DMS79 treated with DMSO at 0.1 percent for 48 hours (cell line): Measurements from ENCODE around the gene EHD3.

Experiments
- DNase-seq: peaks from one replicate; lab custom pipeline; 2025; lab: John Stamatoyannopoulos, UW

The EHD3 gene

GRCh38 chr2:31237348-31238017 lies 3.5 kb downstream of the EHD3 start:
- DNase-seq = no peak

- DNase-seq = no peak
Measured at GRCh38 chr2:31238126-31238905, 4.4 kb downstream of the EHD3 start.

DNA sequence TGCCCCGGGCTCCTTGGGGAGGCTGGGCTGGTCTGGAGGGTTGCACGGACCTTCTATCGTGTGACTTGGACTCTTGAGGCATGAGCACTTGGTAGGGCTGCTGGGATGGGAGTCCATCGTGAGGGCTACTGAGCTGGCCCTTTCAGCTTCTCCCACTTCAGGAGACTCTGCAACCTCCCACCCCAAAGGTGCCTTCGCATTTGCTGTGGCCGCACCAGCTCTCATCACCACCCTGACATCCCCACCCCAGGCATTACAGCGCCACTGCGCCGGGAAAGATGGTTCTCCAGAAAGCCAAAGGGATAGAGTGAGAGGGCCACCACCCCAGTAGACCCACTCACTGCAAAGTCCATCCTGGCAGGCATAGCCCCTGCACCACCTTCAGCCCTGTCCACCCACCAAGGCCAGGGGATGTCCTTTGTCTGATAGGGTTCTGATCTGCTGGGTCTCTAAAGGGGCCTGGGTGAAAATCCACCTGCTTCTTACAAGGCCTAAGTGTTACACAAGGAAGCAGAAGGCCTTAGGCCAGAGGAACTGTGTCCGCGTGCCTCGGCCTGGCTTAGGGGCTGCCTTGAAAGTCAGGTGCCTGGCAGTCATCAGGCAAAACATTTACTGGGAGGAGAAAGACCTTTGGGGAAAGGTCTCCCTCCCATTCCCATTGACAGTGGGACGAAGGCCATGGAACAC lies 5.1 kb downstream of the EHD3 start:
- DNase-seq = no peak

- no peak for DNase-seq
Measured at GRCh38 chr2:31239593-31240177, 5.7 kb downstream of the EHD3 start.

- no peak for DNase-seq
Measured at GRCh38 chr2:31240381-31241365, 6.7 kb downstream of the EHD3 start.

DNA sequence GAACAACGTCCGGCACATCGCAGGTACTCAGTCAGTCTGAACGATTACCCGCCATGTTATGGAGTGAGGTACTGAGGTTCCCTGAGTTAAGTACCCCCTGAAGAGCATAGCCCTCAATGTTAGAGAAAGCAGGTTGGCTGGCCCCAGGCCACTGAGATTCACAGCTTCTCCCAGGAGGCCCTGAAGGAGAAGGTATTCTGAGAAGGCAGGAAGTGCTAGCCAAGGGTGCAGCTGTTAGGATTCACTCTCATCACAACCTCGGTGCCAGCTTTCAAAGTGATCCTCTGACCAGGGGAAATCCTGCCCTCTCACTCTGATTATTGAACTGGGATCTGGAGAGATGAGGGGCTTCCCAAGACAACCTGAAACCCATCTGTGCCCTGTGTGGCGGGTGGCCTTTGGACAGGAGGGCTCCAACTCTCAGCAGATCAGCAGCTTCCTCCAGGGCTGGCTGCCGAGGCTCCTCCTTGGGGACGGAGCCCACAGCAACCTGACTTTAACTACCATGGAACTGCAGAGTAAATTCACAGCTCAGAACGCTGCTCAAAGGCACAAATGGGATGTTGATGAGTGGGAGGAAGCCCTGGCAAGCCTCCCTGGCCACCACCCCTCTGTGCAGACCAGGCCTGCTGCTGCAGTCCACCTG lies 7.8 kb downstream of the EHD3 start:
- DNase-seq = no peak

DNA sequence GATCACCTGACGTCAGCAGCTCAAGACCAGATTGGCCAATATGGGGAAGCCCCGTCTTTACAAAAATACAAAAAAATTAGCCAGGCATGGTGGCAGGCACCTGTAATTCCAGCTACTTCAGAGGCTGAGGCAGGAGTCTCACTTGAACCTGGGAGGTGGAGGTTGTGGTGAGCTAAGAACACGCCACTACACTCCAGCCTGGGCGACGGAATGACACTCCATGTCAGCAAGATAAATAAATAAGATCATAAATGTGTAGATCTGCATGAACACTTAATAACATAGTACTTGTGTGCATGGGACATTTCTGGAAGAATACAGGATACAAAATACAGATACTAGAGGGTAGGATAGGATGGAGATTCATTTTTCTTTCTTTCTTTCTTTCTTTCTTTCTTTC lies 9.1 kb downstream of the EHD3 start:
- DNase-seq = no peak

DNA sequence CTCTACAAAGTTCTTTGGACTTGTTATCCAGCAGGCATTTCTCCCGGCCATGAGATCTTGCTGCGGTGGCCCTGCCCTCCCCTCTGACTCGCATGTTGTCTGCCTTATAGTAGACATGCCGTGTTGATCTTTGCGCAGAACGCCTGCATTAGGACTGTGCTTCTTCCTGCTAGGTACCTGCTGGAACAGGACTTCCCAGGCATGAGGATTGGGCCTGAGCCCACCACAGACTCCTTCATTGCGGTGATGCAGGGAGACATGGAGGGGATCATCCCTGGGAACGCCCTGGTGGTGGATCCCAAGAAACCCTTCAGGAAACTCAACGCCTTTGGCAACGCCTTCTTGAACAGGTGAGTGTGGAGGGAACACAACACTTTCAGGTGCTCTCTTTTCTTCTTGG lies 10.1 kb downstream of the EHD3 start:
- no peak for DNase-seq

DNA sequence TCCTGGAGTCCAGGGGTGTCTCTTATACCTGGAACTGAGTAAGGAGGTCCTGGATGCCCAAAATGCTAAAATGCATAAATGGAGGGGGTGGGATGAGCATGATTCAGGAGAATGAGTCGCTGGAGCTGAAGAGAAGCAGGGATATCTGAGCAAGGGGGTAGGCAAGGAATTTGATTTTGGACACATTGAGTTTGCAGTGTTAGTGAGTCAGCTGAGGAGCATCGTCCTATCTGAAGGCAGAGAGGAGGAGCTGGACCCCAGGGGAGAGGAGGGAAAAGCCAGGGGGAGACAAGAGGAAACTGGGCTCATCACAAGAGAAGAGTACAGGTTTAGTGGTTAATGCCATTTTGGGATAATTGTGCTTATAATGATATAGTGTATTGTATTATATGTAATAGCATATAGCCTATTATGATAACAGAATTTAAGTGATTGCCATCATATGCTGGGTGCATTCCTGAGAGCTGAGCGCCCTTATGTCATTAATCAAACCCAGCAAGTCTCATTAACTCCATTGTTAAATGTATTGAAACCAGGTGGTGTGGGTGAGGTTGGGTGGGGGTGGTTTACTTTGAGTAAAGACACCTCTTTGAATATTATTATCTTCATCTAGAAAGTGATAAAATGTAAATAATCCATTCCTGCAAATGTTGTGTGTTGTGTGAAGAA lies 12.4 kb downstream of the EHD3 start:
- no peak for DNase-seq

DNA sequence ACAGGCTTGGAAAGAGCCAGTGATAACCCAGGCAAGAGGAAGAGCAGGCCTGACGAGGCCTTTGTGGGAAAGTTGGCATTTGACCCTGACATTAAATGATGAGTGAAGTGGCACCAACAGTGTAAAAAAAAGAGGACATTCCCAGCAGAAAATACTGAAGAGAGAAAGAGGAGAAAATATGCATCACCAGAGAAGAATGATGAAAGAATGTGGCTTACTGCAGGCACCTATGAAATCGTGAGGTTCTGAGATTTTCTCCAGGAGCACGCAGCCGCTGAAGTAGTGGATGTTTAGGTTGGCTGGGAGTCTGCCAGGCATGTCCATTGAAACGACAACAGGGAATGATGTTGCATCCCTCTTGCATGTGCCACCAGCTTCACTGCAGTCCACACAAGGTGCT lies 13.8 kb downstream of the EHD3 start:
- no peak for DNase-seq

- no peak for DNase-seq
Measured at GRCh38 chr2:31248139-31248538, 14.2 kb downstream of the EHD3 start.

DNA sequence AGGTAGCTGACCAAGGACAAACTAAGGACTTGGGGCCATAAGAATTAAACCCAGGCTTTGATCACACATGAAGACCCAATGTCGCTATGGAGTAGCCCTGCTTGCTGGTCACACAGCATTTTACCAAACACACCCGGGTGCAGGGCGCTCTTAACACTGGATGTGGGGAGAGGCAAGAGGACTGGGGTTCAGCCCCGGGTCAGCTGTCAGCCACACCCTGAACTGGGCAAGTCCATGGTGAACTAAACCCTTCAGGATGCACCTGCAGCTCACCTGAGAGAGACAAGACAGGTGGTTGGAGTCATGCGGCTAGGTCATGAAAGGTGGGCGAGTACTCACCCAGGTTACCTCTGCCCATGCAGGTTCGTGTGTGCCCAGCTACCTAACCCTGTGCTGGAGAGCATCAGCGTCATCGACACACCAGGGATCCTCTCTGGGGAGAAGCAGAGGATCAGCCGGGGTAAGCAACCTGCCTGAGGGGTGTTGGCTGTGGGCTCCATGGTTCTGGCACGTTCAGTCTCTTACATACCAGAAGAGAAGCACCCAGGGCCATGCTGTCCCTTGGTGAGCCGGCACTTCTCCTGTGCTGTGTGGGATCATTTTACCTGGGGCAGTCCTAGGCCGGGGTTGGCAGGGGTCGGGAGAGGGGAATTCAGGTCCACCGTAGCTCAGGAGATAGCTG lies 15.2 kb downstream of the EHD3 start:
- no peak for DNase-seq

DNA sequence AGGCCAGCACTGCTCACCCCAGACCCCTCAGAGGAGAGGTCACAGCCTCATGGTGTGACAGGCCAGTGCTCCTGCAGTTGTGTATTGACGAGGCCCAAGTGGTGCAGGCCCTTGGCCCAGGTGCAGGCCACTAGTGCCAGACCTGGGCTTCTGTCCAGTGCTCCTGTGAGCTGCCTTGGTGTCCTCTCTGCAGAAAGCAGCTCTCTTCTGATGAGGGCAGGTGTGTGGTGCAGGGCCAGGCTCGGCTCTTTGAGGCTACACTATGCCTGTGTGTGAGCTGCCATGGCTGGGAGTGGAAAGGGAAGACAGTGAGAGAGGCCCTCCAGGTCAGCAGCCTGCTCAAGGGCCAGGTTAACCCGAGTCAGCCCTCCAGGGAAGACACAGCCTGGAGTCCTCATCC lies 17.1 kb downstream of the EHD3 start:
- no peak for DNase-seq

DNA sequence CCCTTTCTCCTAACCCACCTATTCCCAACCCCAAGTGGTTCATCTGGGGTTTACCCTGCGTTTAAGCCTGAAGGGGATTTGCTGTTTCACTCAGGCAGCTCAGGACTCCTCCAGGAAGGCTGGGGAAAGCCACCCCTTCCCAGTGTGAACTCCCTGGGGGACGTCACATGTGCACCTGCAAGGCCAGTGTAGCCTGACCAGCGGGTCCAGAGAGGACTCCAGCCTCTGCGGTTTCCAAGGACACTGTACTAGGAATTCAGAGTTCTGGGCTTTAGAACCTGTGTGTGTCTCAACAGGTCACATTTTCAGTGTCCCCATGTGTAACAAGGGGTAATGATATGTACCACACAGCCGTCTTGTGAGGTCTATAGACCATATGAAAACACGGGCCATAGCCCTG lies 17.9 kb downstream of the EHD3 start:
- no peak for DNase-seq

DNA sequence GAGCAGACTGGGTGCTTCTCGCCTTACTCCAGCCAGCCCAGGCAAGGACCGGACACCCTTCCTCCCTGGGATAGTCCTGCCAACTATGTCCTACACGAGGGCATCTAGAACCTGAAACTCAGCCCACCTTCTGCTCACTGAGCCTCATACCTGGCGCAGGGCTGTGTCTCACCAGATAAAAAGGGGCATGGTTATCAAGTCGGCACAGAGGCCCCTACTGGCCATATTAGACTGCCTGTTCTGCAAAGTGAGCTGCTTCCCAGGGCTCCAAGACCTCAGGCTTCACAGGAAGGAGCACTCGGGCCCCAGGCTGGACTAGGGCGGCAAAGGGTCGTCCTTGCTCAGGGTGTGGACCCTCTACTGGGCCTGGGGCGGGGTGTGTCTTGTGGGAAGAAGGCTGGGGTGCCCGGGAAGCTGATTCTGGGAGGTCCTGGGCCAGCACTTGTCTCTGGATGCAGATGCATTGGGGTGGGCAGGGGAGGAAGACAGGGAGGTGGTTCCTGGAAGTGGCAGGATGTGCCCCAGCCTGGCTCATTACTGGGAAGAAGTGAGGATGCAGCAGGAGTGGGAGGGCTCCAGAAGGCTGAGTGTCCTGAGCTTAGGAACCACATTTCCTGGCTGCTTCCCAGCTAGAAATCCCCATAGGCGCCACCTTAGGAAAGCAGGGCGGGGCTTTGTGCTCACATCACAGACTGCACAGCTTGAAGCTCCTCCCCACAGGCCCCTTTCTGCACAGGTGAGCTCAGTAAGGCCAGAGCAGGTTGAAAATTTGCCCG lies 19.6 kb downstream of the EHD3 start:
- no peak for DNase-seq

DNA sequence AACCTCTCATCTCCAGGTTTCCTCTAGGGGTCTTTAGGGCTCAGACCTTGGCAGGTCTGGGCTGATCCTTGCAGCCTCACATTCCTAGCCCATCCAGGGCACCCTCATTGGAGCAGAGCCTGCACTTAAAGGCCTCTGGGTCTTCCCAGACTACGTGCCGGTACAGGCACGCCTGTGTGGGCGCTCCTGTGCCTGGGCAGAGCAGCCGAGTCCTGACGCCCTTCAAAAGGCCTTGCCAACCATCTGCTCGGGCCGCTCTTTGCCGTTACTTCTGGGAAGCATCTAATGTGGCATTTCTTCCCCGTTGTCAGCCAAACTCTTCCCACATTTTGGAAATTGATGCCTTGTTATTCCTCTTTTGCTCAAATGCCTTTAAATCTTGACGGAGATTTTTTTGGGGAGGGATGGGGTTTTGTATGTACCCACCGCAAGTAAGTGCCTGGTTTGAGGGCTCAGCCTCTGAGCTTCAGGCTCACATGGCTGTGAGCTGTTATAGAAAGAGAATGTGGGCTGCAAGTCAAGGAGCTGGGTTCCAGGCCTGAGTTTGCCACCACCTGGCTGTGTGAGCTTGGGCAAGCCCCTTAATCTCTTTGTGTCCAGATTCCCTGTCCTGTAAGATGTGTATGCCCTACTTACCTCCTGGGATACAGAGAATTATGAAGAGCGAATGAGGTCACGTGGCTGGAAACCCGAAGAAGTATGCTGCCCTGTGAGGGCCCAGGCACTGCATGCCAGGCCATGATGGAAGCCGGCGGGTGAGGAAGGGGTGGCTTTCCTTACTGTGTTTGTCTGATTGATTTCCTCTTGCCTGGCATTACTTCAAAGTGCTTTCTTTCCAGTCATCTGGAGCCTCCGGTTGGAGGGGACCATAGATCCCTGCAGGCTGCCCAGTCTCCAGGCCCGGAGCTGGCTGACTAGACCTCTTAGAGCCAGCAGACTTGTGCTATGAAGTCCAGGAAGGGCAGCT lies 20.6 kb downstream of the EHD3 start:
- DNase-seq = no peak

- DNase-seq = no peak
Measured at GRCh38 chr2:31255911-31256571, 22.1 kb downstream of the EHD3 start.
